GM18870 (cell line): ENCODE measurements around the gene IGF2BP2.
"Not testable (repeated sequence)": the region's sequence is repeated elsewhere in the genome, so short reads cannot be mapped to it uniquely, and the experiment has no call there.

Experiments
- ATAC-seq: cut with Tn5 transposase; IDR thresholded peaks from one replicate; pipeline ENCODE4 v1.9.1; 2021; ENCODE audit warnings: moderate library complexity; ENCODE audit not compliant: unreplicated experiment

IGF2BP2 gene

DNA sequence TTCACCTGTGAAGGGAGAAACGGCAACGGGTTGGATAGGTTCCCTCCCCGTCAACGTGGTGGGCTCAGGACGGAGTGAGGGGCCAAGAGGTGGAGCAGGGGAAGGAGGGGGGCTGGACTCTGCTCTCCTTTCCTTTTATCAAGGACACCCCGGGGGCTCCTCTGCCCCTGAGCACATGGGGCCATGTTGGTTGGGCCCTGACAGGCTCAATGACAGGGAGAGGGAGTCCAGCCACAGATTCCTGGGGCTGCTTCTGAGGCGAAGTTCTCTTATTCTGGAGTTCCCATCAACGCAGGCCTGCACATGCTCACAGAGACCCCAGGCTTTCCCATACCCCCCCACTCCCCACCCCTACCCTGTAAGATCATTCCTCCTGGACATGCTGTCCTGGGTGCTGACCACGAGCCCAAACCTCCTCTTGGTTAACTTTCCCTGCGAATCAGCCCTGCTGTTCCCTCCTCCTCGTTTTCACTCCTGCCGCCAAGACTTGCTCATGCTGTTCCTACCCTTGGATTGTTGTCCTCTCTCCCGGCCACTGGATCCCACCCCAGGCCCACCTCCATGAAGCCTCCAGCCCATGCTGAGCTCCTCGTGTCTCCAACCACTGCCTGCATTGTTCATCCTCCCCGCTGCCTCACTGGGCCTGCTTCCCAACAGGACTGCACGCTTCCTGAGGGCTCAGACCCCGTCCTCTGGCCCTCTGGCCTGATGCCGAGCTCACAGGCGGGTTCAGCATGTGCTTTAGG lies 177.5 kb downstream of the IGF2BP2 start:
- ATAC-seq = no peak

DNA sequence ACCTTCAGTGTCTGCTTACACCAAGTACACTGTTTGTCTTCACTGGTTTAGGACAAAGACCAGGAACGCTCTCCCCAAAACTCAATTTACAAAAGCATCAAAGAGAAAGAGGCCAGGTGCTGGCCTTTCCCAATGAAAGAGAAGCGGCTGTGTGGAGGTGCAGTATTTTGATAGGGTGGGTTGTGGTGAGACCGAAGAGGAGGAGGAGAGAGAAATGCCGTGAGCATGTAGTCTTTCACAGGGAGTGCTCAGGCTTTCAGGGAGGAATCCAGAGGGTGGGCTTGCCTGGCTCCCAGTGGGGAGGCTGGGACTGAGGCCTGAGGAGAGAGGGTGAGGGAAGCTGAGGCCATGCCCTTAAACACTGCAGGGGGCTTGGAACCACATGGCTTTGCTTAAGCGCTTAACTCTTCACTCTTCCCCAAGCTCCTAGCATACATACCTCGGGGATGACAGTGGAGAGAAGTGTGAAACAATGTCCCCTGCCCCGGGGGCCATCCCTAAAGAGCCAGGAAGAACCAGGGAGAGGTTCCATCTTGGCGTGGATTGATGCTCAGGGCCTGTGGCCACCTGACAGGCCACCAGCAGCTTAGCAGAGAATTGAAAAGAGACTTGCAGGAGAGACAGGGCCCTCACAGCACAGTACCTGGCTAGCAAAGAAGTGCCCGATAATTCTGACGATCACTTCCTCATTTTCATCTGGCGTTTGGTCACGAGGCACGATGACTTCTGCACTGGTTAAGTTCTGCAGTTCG lies 178.3 kb downstream of the IGF2BP2 start:
- no peak for ATAC-seq

DNA sequence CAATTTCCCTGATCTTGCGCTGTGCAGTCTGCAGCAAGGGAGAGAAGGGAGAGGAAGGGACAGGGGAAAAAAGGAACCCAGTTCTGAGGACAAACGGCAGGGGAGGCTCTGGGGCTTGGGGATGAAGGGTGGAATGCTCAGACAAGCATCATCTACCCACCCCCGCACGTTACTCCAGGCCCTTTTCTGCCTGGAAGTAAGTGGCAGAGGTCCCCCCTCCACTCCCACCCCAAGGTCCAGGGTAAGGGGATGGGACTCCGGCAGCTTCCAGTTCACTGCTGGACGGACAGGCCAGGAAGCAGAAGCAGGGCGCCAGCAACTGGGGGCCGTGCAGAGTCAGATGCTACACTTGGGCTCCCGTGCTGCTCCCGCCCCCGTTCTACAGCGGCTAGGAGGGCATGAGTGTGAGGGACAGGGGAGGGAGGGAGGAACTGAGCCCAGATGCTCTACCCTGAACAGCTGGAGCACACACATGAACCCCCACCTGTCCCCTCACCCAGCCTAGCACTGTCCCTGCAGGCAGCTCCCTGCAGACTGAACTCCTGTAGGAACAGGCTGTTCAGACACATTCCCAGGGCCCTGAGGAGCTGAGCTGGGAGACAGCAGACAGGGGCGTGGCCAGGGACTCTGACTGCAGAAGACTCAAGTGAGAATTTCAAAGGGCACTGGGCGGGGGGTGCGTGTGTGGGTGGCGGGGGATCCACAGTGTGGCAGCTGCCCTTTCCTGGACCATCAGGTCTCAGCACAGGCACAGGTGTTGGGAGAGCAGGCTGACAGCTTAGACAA lies 179.1 kb downstream of the IGF2BP2 start:
- ATAC-seq = no peak

DNA sequence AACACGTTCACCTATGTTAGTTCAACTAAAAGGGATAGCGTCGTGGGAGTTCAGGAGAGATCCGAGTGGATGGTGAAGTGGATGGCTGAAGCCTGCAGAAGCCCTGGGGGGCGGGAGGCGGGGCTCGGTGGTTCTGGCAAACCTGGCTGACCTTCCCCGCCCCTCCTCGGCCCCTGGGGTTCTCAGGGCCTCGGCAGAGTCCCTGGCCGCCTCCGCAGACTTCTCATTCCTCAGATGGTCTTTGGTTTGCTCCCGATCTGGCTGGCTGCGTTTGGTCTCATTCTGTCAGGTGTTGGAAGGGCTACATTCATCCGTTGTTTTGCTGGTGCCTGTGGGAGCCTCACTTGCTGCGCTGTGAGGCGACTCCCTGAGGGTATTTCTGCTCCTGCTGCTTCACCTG lies 179.7 kb downstream of the IGF2BP2 start:
- not testable (repeated sequence) for ATAC-seq

DNA sequence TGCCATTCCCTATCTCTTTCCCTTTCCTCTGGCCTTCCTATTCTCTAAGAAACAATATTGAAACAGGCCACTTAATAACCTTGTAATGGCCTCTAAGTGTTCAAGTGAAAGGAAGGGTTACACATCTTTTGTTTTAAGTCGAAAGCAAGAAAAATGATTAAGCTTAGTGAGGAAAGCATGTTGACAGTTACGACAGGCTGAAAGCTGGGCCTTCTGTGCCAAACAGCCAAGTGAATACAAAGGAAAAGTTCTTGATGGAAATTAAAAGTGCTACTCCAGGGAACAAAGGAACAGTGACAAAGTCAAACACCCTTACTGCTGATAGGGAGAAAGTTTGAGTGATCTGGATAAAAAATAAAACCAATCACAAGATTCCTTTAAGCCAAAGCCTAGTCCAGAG lies 184.5 kb downstream of the IGF2BP2 start:
- ATAC-seq = no peak

DNA sequence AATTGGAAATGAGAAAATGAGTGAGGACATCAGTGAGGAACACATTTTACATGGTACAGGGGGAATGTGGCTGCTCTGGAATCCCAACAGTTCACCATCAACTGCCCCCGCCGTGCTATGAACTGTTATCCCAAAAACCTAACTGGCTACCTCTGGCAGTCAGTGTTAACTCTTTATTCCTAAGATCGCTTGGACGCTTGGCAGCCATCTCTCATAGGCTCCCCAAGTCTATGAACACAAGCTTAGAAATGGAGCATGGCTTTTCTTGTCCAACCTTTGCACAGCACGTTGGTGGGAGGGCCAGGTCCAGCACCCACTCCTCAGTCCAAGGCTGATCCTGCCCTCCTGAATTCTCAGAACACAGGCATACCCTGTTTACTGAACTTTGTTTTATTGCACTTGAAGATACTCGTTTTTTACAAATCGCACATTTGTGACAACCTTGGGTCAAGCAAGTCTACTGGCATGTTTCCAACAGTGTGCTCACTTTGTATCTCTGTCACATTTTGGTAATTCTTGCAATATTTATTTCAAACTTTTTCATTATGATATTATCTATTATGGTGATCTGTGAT lies 185.1 kb downstream of the IGF2BP2 start:
- ATAC-seq = no peak

DNA sequence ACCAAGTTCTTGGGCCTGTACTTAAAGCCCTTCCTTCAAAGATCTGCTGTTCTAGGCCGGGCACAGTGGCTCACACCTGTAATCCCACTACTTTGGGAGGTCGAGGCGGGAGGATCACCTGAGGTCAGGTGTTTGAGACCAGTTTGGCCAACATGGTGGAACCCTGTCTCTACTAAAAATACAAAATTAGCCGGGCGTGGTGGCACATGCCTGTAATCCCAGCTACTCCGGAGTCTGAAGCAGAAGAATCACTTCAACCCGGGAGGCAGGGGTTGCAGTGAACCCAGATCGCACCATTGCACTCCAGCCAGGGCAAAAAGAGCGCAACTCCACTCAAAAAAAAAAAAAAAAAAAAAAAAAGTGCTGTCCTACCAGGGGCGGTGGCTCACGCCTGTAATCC lies 186.2 kb downstream of the IGF2BP2 start:
- ATAC-seq = not testable (repeated sequence)

DNA sequence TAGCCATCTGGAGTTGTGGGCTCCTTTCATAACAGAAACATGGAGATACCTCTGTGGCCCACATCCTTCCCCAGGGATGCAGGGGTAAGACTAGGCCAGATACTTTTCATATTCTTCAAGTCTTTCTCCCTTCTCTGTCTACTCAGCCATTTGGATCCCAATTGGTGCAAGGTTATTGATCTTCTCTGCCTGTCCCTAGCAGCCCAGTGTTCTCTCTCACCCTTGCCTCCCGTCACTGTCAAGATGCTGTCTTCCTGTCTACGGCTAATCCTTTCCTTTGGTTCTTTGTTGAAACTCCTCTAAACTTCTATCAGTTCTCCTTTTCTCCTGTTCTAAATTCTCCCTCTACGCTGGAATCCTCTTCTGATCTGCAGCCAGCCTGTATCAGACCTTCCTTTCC lies 187.5 kb downstream of the IGF2BP2 start:
- no peak for ATAC-seq

DNA sequence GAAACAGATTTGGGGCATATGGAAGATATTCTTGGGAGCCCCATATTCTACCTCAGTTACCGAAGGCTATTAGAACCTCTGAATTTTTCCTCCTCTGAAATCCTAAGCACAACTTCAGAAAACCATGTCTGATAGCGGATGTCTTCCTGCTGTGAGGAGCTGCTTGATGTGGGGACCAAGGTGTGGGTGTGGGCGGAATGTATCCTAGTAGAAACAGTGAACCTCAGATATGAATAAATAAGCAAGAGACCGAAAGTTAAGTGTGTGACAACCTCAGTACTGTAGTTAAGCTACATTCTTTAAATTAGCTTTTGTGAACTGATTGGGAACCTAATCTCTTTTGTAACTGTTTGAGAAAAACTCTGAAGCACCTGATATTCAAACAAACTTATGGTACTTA lies 191.8 kb downstream of the IGF2BP2 start:
- ATAC-seq = no peak

DNA sequence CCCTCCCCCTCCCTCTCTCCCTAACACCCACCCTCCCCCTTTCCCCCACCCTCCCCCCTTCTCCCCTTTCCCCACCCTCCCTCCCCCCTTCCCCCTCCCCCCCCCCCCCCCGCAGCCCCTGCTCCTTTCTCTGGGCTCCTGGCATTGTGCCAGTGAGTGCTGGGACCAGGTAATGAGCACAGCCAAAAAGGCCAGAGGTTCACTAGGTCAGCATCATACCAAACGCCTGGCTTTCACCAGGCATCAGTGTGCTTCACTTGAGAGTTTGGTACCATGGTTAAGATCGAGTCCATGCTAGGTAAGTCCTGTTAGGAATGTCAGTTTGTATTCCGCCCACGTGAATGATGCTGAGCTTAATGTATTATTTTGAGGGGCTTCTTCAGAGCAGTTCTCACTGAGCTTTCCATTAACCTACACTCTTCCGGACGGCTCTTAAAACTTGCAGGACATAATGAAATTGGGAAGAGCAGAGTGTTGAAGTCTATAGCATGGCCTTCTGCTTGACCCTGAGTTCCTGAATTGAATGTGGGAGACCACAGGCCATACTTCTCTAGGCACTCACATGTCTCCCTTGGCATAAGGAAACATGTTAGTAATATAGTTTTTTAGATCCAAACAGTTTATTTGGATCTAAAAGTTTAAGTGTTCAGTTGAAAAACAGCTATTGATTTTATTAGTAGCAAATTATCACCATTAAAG lies 193.2 kb downstream of the IGF2BP2 start:
- ATAC-seq = no peak

DNA sequence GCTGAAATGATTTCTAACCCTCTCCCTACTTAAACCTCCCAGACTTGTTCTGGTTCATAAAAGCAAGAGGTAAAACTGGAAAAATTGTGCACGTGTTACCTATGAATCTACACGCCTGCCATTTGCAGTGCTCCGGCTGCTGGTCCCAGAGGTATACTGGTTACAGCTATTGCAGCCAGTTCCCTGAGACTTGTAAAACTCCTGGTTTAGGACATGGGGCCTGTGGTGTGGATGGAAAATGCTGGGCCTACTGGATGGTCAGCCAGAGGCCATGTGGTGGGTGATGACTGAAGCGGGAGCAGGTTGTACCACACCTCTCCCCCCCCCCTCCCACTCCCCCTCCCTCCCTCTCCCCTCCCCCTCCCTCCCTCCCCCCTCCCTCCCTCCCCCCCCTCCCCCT lies 193.7 kb downstream of the IGF2BP2 start:
- no peak for ATAC-seq

DNA sequence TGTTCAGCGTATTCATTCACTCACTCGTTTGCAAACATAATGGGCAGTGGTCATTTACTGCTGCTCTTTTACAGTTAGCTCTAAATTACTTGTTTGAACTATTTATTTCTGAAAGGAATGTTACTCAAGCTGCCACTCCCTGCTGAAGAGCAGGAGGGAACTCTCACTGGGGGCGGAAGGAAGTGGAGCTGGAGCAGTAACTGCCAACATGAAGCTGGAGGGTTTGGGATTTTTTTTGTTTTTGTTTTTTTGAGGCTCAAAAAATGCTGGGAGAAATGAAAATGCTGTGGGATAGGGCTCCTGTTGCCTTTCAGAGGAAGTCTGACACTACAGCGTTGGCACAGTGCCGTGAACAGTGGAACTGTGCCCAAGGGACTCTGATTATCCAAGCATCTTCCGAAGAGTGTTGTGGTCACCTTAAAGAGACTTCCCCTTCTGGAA lies 194.6 kb downstream of the IGF2BP2 start:
- no peak for ATAC-seq

DNA sequence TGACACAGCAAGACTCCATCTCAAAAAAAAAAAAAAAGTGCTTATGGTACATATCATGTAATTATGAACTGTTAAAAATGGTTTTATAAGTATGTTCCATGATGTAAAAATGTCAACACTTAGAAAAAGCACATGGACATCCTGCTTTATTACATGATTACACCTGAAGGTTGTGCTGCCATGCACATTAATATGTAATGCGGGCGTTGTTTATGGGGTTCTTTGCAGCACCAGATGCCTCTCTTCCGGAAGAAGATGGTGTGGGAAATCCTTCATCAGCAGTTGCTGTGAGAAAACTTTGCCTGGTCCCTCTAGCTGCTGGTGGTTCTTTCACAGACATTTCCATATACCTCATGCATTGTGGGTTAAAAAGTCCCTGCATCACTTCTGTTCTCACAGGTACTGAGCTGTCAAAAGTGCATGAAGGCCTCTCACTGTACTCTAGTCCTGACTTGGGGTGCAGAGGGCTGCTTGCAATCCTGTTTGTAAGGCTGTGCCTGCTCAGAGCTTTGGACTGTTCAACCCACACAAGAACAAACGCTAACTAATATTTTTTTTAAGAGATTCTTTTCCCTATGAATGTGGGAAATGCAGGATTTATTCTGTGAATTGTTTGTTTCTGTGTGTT lies 195.2 kb downstream of the IGF2BP2 start:
- ATAC-seq = no peak

DNA sequence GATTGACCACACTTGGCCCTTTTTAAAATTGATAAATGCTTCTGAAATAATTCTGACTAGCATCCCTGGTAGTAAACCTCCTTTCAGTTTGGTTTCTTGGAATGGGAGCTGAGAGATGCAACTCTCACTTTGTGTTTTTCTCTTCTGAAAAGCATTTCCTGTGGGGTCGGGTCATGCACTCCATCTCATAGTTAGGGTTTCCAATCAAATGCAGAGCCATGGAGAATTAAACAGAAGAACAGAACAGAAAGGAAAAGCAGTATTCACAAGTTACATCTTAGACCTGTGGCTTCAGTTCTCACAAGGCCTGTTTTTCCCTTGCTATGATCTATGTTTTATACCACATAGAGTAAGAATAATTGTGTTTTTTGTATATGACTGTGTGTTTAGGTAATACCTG lies 199.1 kb downstream of the IGF2BP2 start:
- ATAC-seq = no peak

DNA sequence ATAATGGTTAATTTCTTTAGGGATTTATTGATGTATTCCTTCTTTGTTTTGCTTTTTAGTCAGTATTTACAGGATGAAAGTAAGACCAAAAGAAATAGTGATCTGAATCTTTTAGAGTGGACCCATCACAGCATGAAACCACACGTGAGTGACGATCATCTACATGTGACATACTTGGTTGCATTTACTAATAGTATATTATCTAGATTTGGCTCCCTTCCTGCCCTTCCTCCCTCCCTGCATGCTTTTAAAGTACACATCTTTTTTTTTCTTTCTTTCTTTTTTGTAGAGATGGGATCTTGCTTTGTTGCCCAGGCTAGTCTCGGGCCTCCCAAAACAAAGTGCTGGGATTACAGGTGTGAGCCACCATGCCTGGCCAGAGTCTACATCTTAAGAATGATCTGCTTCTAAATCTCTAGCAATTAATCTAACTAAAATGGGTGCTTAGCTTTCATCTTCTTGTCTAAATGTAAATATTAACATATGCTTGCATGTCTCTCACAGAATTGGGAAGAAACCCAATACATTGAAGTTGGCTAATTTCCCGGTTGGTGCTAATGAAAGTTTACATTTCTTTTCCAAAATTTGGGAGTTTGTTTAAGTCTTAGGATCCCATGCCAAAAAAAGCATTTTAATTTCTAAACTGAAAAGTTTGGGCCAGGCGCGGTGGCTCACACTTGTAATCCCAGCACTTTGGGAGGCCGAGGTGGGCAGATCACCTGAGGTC lies 200.7 kb downstream of the IGF2BP2 start:
- ATAC-seq = no peak

DNA sequence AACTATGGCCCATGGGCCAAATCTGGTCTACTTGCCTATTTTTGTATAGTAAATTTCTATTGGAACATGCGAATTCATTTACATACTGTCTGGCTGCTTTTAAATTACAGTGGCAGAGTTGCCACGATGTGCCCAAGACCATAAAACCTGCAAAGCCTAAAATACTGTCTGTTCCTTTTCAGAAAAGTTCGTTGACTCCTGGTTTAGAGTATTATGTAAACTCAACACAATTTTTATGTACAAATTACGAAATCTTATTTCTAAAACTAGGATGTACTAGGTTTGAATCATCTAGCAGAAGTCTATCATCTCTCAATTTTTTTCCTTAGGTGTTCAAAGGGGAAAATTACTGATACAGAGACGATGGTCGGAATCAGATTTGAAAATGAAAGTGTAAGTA lies 211.8 kb downstream of the IGF2BP2 start:
- no peak for ATAC-seq

DNA sequence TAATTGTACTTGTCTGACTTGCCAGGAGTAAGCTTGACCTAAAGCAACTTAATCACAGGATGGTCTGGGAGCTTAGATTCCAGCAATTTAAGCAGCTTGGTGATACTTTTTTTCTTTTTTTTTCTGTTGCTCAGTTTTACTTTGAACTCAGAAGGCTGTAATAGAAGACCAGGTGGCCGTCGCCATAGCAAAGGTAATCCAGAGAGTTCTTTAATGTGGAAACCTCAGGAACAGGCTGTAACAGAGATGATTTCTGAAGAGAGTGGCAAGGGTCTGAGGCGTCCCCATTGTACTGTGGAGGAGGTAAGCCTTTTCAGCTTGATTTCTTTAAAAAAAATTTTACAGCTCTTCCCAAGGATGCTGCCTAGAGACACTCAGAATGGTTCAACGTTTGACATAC lies 218.6 kb downstream of the IGF2BP2 start:
- ATAC-seq = no peak

DNA sequence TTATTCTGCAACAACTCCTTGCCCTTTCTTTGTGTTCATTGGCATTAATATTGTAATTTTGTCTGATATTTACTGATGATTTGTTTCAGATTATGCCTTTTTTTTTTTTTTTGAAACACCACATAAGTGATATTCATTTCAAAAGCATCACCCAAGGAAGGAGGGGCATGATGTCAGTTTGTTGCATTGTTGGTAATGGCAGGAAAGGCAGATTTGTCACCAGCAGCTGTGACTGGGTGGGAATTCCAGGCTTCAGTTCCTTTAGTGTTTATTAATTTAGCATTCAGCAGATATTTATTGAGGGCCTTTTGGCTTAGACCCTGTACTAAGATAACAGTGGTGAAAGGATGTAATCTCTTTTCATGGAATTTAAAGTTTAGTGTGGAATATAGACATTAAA lies 219.3 kb downstream of the IGF2BP2 start:
- ATAC-seq = no peak

DNA sequence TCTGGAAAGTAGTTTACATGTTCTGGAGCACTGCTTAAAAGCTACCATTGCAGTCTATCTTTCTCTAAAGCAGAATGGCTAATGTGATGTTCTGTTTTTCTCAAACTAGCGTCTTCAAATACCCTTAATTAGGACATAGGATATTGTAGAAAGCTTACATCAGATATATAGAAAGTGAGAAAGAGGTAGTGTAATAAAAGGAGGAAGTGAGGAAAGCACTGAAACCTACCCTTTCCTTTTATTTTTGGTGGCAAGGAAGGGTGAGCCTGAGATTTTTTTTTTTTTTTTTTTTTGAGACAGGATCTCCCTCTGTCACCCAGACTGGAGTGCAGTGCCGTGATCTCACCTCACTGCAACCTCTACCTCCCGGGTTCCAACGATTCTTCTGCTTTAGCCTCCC lies 229.3 kb downstream of the IGF2BP2 start:
- no peak for ATAC-seq

DNA sequence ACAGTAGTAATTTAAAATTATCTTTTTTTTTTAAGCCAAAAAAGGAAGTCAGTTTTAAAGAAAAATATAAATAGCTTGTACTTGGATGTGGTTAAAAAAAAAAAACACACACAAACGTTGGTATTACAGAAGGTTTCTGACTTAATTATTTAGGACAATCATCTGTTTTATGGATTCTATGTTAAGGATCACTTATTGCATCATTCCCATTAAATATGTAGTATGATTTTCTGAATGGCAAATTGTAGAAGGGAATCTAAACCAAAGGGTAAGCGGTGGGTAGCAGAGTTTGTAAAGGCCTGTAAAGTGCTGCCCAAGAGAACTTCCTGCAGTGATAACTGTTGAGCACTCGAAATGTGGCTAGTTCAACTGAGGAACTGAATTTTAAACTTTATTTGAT lies 230.8 kb downstream of the IGF2BP2 start:
- no peak for ATAC-seq
